Left ventricle myocardium inferior (tissue), 1 donor: ENCODE measurements around the gene FAM171A1. TPM values are rescaled to one million over a fixed set of nuclear protein-coding genes. Genes with fewer than 3 reads are reported as not detected.
A peak's percentile ranks its signal among the peaks of the same experiment; 100 is the strongest.
"Not testable (repeated sequence)": the region's sequence is repeated elsewhere in the genome, so short reads cannot be mapped to it uniquely, and the experiment has no call there.

Source experiments
- DNase-seq: peaks from one replicate; pipeline ENCODE4 v3.0.0-alpha.2; 2020
- H3K27ac ChIP-seq: fragments of 200-600 bp; replicated peaks from 2 replicates; pipeline ENCODE4 v1.8.0; 2021
- H3K27me3 ChIP-seq: fragments of 200-600 bp; 2 replicates; pipeline ENCODE4 v1.8.0; 2021; ENCODE audit warnings: low read depth
- H3K36me3 ChIP-seq: fragments of 200-600 bp; 2 replicates; pipeline ENCODE4 v1.8.0; 2021
- H3K4me1 ChIP-seq: fragments of 200-600 bp; 2 replicates; pipeline ENCODE4 v1.8.0; 2021
- H3K4me3 ChIP-seq: fragments of 200-600 bp; 2 replicates; pipeline ENCODE4 v1.8.0; 2021; ENCODE audit warnings: mild to moderate bottlenecking, moderate library complexity
- H3K9me3 ChIP-seq: fragments of 200-600 bp; replicated peaks from 2 replicates; pipeline ENCODE4 v1.8.0; 2021
- CTCF ChIP-seq: fragments of 200-600 bp; IDR thresholded peaks from 2 replicates; pipeline ENCODE4 v1.8.0; 2021; ENCODE audit warnings: antibody characterized with exemption, mild to moderate bottlenecking, borderline replicate concordance
- intact Hi-C: fragments of 100-400 bp; cut with micrococcal nuclease; formaldehyde crosslinking; loops from one replicate; pipeline ENCODE4 v1.11.0; 2022
- total RNA-seq: library from RNA; stranded (reverse); fragmentation: NEBNext Ultra II Directional; extraction: Animal tissue kit (Norgen Biotek cat#: 25700); gene quantifications from one replicate; pipeline ENCODE4 v1.2.1, GENCODE V29; 2021
- donor health status: DM: no; HTN: yes; CAD: no; lungs with severe emphysema.

Gene FAM171A1
- total RNA-seq, 1 donor from 2014 or later, result 8.3 TPM

- Histone ChIP-seq H3K9me3 (no peaks in the 10 kb centered on the region), H3K27ac (no peak overlapping the region), H3K36me3 (no peaks in the 10 kb centered on the region), H3K4me3 (no peak overlapping the region), H3K4me1 (no peaks in the 10 kb centered on the region), H3K27me3 (no peaks in the 10 kb centered on the region)
- no peak for TF ChIP-seq CTCF
- intact Hi-C loops, result no loop called here
- DNase-seq, result no peak
Measured at GRCh38 chr10:15306735-15307280, 64.3 kb downstream of the FAM171A1 start.

GRCh38 chr10:15305634-15306033 is 65.5 kb downstream of the FAM171A1 start:
- TF ChIP-seq CTCF, result no peak
- Histone ChIP-seq H3K27me3 (no peaks in the 10 kb centered on the region), H3K4me3 (no peak overlapping the region), H3K4me1 (no peaks in the 10 kb centered on the region), H3K27ac (no peak overlapping the region), H3K36me3 (no peaks in the 10 kb centered on the region), H3K9me3 (no peaks in the 10 kb centered on the region)
- intact Hi-C loops, result no loop called here
- DNase-seq, result no peak

GRCh38 chr10:15305161-15305560 is 65.9 kb downstream of the FAM171A1 start:
- H3K36me3 ChIP-seq, result no peaks in the 10 kb centered on the region
- no peak overlapping the region for H3K27ac ChIP-seq
- no peaks in the 10 kb centered on the region for H3K27me3 ChIP-seq
- no peak for DNase-seq
- H3K9me3 ChIP-seq, result no peaks in the 10 kb centered on the region
- H3K4me1 ChIP-seq, result no peaks in the 10 kb centered on the region
- intact Hi-C loops, result no loop called here
- no peak overlapping the region for H3K4me3 ChIP-seq
- no peak for TF ChIP-seq CTCF

- H3K27me3 ChIP-seq, intact Hi-C loops, H3K9me3 ChIP-seq, H3K4me3 ChIP-seq, H3K27ac ChIP-seq, H3K4me1 ChIP-seq, DNase-seq, H3K36me3 ChIP-seq: not testable (repeated sequence)
Measured at GRCh38 chr10:15302188-15302956, 68.7 kb downstream of the FAM171A1 start.

- no peak for DNase-seq
- Histone ChIP-seq H3K4me1 (no peaks in the 10 kb centered on the region), H3K27me3 (no peaks in the 10 kb centered on the region), H3K36me3 (no peaks in the 10 kb centered on the region), H3K4me3 (no peak overlapping the region), H3K9me3 (no peaks in the 10 kb centered on the region), H3K27ac (peak overlapping the region; percentile 59)
- intact Hi-C loops, result no loop called here
- TF ChIP-seq CTCF, result no peak
Measured at GRCh38 chr10:15300697-15301096, 70.4 kb downstream of the FAM171A1 start.

GRCh38 chr10:15300145-15300544 is 70.9 kb downstream of the FAM171A1 start:
- DNase-seq, result no peak
- peaks cover 2% of the 10 kb centered on the region for H3K4me1 ChIP-seq

More at GRCh38 chr10:15300145-15300544, 70.9 kb downstream of the FAM171A1 start:
- no peaks in the 10 kb centered on the region for H3K36me3 ChIP-seq
- intact Hi-C loops, result no loop called here
- H3K4me3 ChIP-seq, result no peak overlapping the region
- no peak for TF ChIP-seq CTCF
- peak overlapping the region; percentile 59 for H3K27ac ChIP-seq
- H3K27me3 ChIP-seq, result no peaks in the 10 kb centered on the region
- no peaks in the 10 kb centered on the region for H3K9me3 ChIP-seq
